Activated naive CD4-positive, alpha-beta T cell treated with anti-CD3 and anti-CD28 coated beads for 36 hours (primary cell): ENCODE data around the gene APBB1. TPM values are rescaled to one million over a fixed set of nuclear protein-coding genes. Genes with fewer than 3 reads are reported as not detected.

Source experiments
- CTCF ChIA-PET: fragments of 350-600 bp; sonication (Branson Sonifier 250); formaldehyde crosslinking; loops from one replicate; lab custom pipeline; 2021; ENCODE audit warnings: antibody characterized with exemption; lab: Charles Lee
- DNase-seq: peaks from one replicate; pipeline ENCODE4 v3.0.0-alpha.2; 2020
- H3K27ac Mint-ChIP-seq: one replicate; pipeline ENCODE4 v1.8.0; 2021; ENCODE audit warnings: mild to moderate bottlenecking, mixed read lengths
- H3K27me3 Mint-ChIP-seq: one replicate; pipeline ENCODE4 v1.8.0; 2021; ENCODE audit warnings: low read depth, mixed read lengths
- H3K36me3 Mint-ChIP-seq: one replicate; pipeline ENCODE4 v1.8.0; 2021; ENCODE audit warnings: low read depth, mixed read lengths
- H3K4me1 Mint-ChIP-seq: one replicate; pipeline ENCODE4 v1.8.0; 2021; ENCODE audit warnings: low read depth, mixed read lengths
- H3K4me3 Mint-ChIP-seq: one replicate; pipeline ENCODE4 v1.8.0; 2021; ENCODE audit warnings: mild to moderate bottlenecking, moderate library complexity, mixed read lengths
- H3K9me3 Mint-ChIP-seq: one replicate; pipeline ENCODE4 v1.8.0; 2021; ENCODE audit warnings: mixed read lengths
- intact Hi-C: fragments of 100-400 bp; cut with micrococcal nuclease; formaldehyde crosslinking; loops from one replicate; pipeline ENCODE4 v1.15.1; 2023
- total RNA-seq, 2 experiments: library from RNA; stranded (reverse); gene quantifications; one replicate each; pipeline ENCODE4 v1.2.3, GENCODE V29; 2021

The APBB1 gene
- total RNA-seq, 2 experiments from 2014 or later = 44.5 to 45.1 TPM

- intact Hi-C loops = loop anchor here (5.0 kb wide), 2 partner anchors 189 to 266 kb away; no protein-coding TSS in a partner anchor
- CTCF ChIA-PET = interaction anchor here (0.8 to 12.8 kb wide), 11 partner anchors 10 to 91 kb away, joined by 3 to 736 read pairs (median 4); partner anchors contain the start of gene SMPD1
- H3K27me3 Mint-ChIP-seq = no peaks in the 10 kb centered on the region
- H3K4me1 Mint-ChIP-seq = no peaks in the 10 kb centered on the region
- no peak within 1 kb of the TSS for H3K27ac Mint-ChIP-seq
- no peaks in the 10 kb centered on the region for H3K9me3 Mint-ChIP-seq
- no peak within 1 kb of the TSS for H3K4me3 Mint-ChIP-seq
- no peaks in the 10 kb centered on the region for H3K36me3 Mint-ChIP-seq
- no peak for DNase-seq
Observed at GRCh38 chr11:6440906-6441358, 22.0 kb upstream of the APBB1 start, which contains the start of gene HPX. Gene HPX (minus strand): TSS chr11:6440987. CDS start chr11:6440963, 24 bp downstream.

GRCh38 chr11:6438979-6439571, 20.2 kb upstream of the APBB1 start:
- no peaks in the 10 kb centered on the region for H3K27me3 Mint-ChIP-seq
- no peaks in the 10 kb centered on the region for H3K36me3 Mint-ChIP-seq
- H3K27ac Mint-ChIP-seq = no peak overlapping the region
- CTCF ChIA-PET = interaction anchor here (0.6 to 12.8 kb wide), 14 partner anchors 8 to 249 kb away, joined by 3 to 736 read pairs (median 3); partner anchors contain the start of genes SMPD1 and TIMM10B
- intact Hi-C loops = loop anchor here (1.0 to 5.0 kb wide), 7 partner anchors 20 to 318 kb away; partner anchors contain the start of genes APBB1, ARFIP2, MRPL17 and SMPD1
- H3K4me3 Mint-ChIP-seq = no peak overlapping the region
- peak; percentile 67 for DNase-seq
- H3K4me1 Mint-ChIP-seq = peaks cover 2% of the 10 kb centered on the region
- no peaks in the 10 kb centered on the region for H3K9me3 Mint-ChIP-seq

- no peaks in the 10 kb centered on the region for H3K36me3 Mint-ChIP-seq
- DNase-seq = no peak
- H3K27me3 Mint-ChIP-seq = no peaks in the 10 kb centered on the region
- H3K4me1 Mint-ChIP-seq = peaks cover 2% of the 10 kb centered on the region
- no peak overlapping the region for H3K27ac Mint-ChIP-seq
- CTCF ChIA-PET = interaction anchor here (0.6 to 12.8 kb wide), 13 partner anchors 8 to 268 kb away, joined by 3 to 736 read pairs (median 3); partner anchors contain the start of gene SMPD1
- no peak overlapping the region for H3K4me3 Mint-ChIP-seq
- intact Hi-C loops = loop anchor here (2.0 to 5.0 kb wide), 4 partner anchors 43 to 319 kb away; partner anchors contain the start of genes ARFIP2, MRPL17, SMPD1 and TIMM10B
- H3K9me3 Mint-ChIP-seq = no peaks in the 10 kb centered on the region
Observed at GRCh38 chr11:6437993-6438392, 19.1 kb upstream of the APBB1 start.

- intact Hi-C loops = loop anchor here (5.0 kb wide), 1 partner anchor 320 kb away; no protein-coding TSS in a partner anchor
- no peaks in the 10 kb centered on the region for H3K9me3 Mint-ChIP-seq
- no peak overlapping the region for H3K4me3 Mint-ChIP-seq
Observed at GRCh38 chr11:6437423-6437822, 18.5 kb upstream of the APBB1 start.

GRCh38 chr11:6433998-6434660, 15.2 kb upstream of the APBB1 start:
- intact Hi-C loops = no loop called here
- DNase-seq = no peak
- H3K4me3 Mint-ChIP-seq = no peak overlapping the region
- H3K27ac Mint-ChIP-seq = no peak overlapping the region
- no peaks in the 10 kb centered on the region for H3K9me3 Mint-ChIP-seq
- H3K4me1 Mint-ChIP-seq = peaks cover 2% of the 10 kb centered on the region
- no peaks in the 10 kb centered on the region for H3K36me3 Mint-ChIP-seq
- no peaks in the 10 kb centered on the region for H3K27me3 Mint-ChIP-seq
- CTCF ChIA-PET = interaction anchor here (0.7 to 1.3 kb wide), 3 partner anchors 9 to 55 kb away, joined by 4 to 5 read pairs (median 4); no protein-coding TSS in a partner anchor

More at GRCh38 chr11:6437423-6437822, 18.5 kb upstream of the APBB1 start:
- no peaks in the 10 kb centered on the region for H3K27me3 Mint-ChIP-seq
- peaks cover 2% of the 10 kb centered on the region for H3K4me1 Mint-ChIP-seq
- DNase-seq = no peak
- H3K36me3 Mint-ChIP-seq = no peaks in the 10 kb centered on the region
- CTCF ChIA-PET = interaction anchor here (0.9 to 12.8 kb wide), 7 partner anchors 7 to 267 kb away, joined by 3 to 736 read pairs (median 6); partner anchors contain the start of gene SMPD1
- no peak overlapping the region for H3K27ac Mint-ChIP-seq

GRCh38 chr11:6431861-6432260, 13.0 kb upstream of the APBB1 start:
- Mint-ChIP-seq H3K36me3 (no peaks in the 10 kb centered on the region), H3K4me1 (peaks cover 2% of the 10 kb centered on the region), H3K27me3 (no peaks in the 10 kb centered on the region), H3K27ac (no peak overlapping the region), H3K9me3 (no peaks in the 10 kb centered on the region), H3K4me3 (no peak overlapping the region)
- DNase-seq = no peak
- intact Hi-C loops = no loop called here
- CTCF ChIA-PET = interaction anchor here (3.2 to 5.5 kb wide), 2 partner anchors 11 to 53 kb away, joined by 23 to 42 read pairs; no protein-coding TSS in a partner anchor

- no peak for DNase-seq
- no peak overlapping the region for H3K4me3 Mint-ChIP-seq
- H3K36me3 Mint-ChIP-seq = no peaks in the 10 kb centered on the region
- no peaks in the 10 kb centered on the region for H3K27me3 Mint-ChIP-seq
- intact Hi-C loops = no loop called here
- CTCF ChIA-PET = interaction anchor here (1.4 to 5.5 kb wide), 6 partner anchors 8 to 49 kb away, joined by 3 to 42 read pairs (median 6); partner anchors contain the start of gene APBB1
- no peaks in the 10 kb centered on the region for H3K4me1 Mint-ChIP-seq
- no peak overlapping the region for H3K27ac Mint-ChIP-seq
- no peaks in the 10 kb centered on the region for H3K9me3 Mint-ChIP-seq
Observed at GRCh38 chr11:6427516-6427915, 8.6 kb upstream of the APBB1 start.

GRCh38 chr11:6420677-6421076, 1.8 kb upstream of the APBB1 start:
- DNase-seq = no peak
- Mint-ChIP-seq H3K27me3 (no peaks in the 10 kb centered on the region), H3K4me3 (no peak overlapping the region)

GRCh38 chr11:6418557-6419008, 311 bp downstream of the APBB1 start:
- CTCF ChIA-PET = interaction anchor here (0.7 to 4.4 kb wide), 9 partner anchors 9 to 56 kb away, joined by 3 to 33 read pairs (median 5); partner anchors contain the start of gene HPX
- no peak overlapping the region for H3K4me3 Mint-ChIP-seq
- no peak for DNase-seq
- no peak overlapping the region for H3K27ac Mint-ChIP-seq
- peaks cover 3% of the 10 kb centered on the region for H3K4me1 Mint-ChIP-seq
- no peaks in the 10 kb centered on the region for H3K36me3 Mint-ChIP-seq
- H3K9me3 Mint-ChIP-seq = no peaks in the 10 kb centered on the region
- intact Hi-C loops = loop anchor here (1.0 to 10.0 kb wide), 9 partner anchors 16 to 1814 kb away; partner anchors contain the start of genes ARFIP2, SMPD1, TIMM10B and TRIM22
- no peaks in the 10 kb centered on the region for H3K27me3 Mint-ChIP-seq

More at GRCh38 chr11:6420677-6421076, 1.8 kb upstream of the APBB1 start:
- CTCF ChIA-PET = interaction anchor here (0.8 to 3.2 kb wide), 2 partner anchors 10 to 41 kb away, joined by 3 to 14 read pairs; no protein-coding TSS in a partner anchor
- Mint-ChIP-seq H3K4me1 (peaks cover 3% of the 10 kb centered on the region), H3K36me3 (no peaks in the 10 kb centered on the region), H3K27ac (no peak overlapping the region), H3K9me3 (no peaks in the 10 kb centered on the region)
- intact Hi-C loops = no loop called here

GRCh38 chr11:6417907-6418556, 862 bp downstream of the APBB1 start:
- CTCF ChIA-PET = interaction anchor here (0.7 to 4.4 kb wide), 6 partner anchors 14 to 39 kb away, joined by 3 to 33 read pairs (median 6); partner anchors contain the start of gene HPX
- Mint-ChIP-seq H3K27ac (no peak overlapping the region), H3K4me1 (peaks cover 7% of the 10 kb centered on the region), H3K4me3 (no peak overlapping the region), H3K9me3 (no peaks in the 10 kb centered on the region), H3K36me3 (no peaks in the 10 kb centered on the region), H3K27me3 (no peaks in the 10 kb centered on the region)
- intact Hi-C loops = loop anchor here (2.0 to 10.0 kb wide), 4 partner anchors 15 to 1813 kb away; partner anchors contain the start of genes TRIM22, TRIM5 and TRIM68
- DNase-seq = no peak

GRCh38 chr11:6415797-6416196, 3.1 kb downstream of the APBB1 start:
- no peaks in the 10 kb centered on the region for H3K36me3 Mint-ChIP-seq
- no peaks in the 10 kb centered on the region for H3K27me3 Mint-ChIP-seq
- no peak overlapping the region for H3K27ac Mint-ChIP-seq
- H3K4me3 Mint-ChIP-seq = no peak overlapping the region
- intact Hi-C loops = loop anchor here (1.0 to 10.0 kb wide), 5 partner anchors 24 to 1811 kb away; partner anchors contain the start of genes TRIM22, TRIM5 and TRIM68
- no peak for DNase-seq
- H3K4me1 Mint-ChIP-seq = peaks cover 27% of the 10 kb centered on the region
- H3K9me3 Mint-ChIP-seq = no peaks in the 10 kb centered on the region
- CTCF ChIA-PET = interaction anchor here (4.2 to 4.4 kb wide), 2 partner anchors 28 to 37 kb away, joined by 25 to 33 read pairs; no protein-coding TSS in a partner anchor
